HG02970 (cell line): ENCODE results near the gene PRTG.
"Not testable (repeated sequence)": the region's sequence is repeated elsewhere in the genome, so short reads cannot be mapped to it uniquely, and the experiment has no call there.

Experiments
- ATAC-seq: cut with Tn5 transposase; IDR thresholded peaks from one replicate; pipeline ENCODE4 v1.9.1; 2021; ENCODE audit warnings: mild to moderate bottlenecking, moderate library complexity, moderate number of reproducible peaks; ENCODE audit not compliant: unreplicated experiment, low FRiP score

Gene PRTG

DNA sequence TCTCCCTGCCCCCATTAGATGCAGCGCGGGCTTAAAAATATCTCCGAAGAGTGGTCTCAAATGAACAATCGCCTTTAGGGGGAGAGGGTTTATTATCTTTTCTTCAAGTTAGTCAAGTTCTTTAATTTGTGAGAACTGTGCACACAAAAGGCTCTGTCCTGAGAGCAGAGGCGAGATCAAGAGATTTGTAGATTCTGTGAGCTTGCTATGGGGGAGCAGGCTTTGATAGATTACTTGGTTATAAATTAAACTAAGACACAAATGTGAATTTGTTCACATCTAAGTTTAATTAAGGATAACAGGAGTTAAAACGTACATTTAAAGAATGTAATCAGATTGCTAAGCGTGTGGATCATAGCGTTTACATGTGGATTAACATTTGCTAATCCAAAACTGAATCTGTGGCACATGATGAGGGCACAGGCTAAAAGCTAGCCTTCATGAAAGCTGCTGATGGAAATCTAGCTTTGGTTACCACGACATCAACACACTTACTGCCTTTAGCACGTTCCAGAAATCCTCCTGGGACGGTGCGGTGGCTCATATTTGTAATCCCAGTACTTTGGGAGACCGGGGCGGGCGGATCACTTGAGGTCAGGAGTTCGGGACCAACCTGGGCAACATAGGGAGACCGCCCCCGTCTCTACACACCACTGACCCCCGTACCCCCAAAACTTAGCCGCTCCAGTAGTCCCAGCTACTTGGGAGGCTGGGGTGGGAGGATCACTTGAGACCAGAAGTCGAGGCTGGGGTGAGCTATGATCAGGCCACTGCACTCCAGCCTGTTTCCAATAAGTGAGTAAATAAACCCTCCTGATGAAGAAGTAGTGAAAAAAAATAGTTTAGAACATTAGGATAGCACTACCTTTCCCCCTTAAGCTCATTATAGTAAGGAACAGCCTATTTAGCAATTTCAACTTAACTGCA lies 1.0 kb upstream of the PRTG start:
- no peak for ATAC-seq

DNA sequence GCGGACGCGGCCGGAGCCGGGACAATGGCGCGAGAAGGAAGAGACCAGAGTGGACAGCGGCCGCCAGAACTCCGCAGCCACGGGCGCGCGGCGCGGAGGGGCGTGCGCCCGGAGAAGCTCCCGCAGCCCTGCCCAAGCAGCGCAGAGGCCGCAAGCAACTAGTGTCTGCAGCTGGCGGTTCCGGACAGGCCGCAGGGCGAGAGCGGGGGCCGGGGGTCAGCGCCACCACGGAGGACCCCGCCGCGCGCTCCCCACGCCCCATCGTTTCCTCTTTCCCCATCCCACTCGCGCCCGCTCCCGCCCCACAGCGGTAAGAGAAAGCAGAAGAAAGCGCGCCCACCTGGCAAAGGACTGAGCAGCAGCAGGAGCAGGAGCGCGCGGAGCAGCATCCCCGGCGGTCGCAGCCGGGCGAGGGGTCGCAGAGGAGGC lies 440 bp downstream of the PRTG start:
- no peak for ATAC-seq

DNA sequence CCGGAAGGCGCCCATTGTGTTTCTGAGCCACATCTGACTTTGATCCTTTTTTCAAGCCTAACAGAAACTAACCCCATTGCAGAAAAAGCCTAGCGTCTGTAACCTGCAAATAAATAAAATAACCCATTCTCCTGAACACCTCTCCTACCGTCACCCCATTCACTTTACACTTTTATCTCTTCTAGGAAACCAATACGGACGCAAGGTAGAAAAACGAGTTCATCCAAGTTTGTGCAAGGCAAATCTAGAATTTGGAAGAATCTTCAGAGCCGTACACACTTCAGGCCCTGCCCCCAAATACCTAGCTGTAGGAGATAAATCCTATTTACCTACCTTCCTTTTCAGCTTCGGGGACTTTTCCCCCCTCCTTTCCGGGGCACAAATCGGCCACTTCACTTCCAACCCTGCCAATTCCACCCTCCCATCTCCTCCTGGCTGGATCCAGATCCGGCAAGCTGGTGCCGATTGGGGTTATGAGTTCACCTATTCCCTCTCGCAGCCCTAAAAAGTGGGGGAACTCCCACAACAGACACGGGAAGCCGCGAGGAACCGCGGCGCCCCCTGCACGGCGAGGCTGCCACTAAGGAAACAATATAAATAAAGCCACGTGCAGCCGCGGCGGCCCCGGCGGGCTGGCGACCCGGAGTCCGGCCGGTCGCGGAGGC lies 987 bp downstream of the PRTG start:
- ATAC-seq = no peak

DNA sequence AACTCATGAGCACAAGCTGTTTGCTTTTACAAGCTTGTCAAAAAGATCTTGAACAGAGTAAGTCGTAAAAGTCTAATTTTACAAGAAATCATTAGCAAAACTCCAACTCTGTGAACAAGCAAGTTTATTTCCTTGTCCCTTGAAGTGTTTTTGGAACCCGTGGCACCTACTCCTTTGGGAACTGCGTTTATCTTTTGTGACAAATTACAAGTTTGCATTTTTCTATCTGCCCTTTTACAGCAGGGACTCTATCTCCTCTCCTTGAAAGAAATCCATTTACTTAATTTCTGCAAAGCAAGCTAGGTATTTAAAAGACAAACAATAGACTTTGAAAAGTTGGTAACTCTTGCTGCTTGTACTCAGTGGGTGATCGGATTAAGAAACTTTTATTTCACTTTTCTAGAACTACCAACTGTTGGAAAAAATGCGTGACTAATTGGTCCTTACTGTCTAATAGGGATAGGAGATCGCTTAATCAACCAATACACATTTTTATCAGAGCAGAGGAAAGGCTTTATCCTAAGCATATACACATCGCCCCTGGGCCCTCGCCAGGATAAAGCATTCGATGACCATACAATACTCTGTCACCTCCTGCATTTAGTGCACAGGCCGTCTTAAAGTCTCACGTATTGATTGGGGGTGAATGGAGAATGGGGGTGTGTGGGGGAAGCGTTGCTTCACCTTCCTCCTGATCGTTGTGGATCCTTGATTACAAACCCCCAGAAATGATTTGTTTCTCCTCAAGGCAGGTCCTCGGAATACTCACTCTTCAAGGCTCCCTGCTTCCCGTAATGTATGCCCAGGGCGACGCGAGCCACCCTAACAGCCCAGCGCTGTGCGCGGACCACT lies 1.7 kb downstream of the PRTG start:
- no peak for ATAC-seq

DNA sequence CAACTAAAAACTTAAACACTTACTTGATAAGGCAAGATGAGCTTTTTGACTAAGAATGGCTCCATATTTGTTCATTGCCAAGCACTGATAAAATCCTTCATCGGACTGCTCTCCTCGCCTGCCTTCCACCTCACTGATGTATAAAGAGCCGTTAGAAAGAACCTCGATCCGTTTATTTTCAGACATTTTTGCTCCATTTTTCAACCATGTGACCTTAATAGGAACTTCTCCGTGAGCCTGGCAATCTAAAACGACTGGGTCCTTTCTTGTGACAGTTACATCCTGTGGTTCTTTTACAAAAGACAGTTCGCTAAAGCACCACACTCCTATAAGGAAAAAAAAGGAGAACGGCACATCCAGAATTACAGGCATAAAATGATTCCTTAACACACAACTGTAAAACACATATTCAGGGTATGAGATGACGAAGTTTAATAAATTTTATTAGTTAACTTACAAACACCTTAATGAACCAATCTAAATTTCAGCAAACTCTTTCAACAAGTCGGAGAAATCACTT lies 2.5 kb downstream of the PRTG start:
- ATAC-seq = no peak

DNA sequence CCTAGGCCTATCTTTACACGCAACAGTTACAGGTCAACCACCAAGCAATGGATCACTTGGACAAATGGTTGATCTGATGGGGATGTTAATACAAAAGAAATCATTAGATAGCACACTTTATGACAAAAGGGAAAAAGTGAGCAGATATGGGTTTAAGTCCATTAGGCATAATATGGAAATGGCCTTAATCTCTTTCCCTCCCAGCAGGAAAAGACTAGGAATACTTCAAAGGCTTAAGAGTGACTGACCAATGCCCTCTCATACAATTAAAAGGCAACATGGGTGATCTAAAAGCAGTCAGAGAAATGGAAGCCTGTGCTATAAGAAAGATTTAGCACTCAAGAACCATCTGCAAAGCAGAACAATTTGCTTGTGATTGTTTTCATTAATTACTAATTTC lies 3.3 kb downstream of the PRTG start:
- no peak for ATAC-seq

DNA sequence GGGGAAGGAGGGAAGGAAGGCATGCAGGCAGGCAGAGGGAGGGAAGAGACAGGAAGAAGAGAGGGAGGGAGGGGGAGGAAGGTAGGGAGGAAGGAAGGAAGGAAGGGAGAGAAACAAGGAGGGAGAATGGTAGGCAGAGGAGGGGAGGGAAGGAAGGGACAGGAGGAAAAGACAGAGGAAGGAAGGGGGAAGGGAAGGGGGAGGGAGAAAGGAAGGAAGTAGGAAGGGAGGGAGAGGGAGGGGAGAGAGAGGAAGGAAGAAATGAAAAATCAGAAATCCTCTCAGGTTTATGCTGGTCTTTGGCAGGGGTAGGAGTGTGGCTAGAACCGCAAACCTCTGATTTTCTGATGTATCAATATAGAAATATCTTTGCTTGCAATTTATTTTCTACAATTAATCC lies 4.2 kb downstream of the PRTG start:
- ATAC-seq = no peak

DNA sequence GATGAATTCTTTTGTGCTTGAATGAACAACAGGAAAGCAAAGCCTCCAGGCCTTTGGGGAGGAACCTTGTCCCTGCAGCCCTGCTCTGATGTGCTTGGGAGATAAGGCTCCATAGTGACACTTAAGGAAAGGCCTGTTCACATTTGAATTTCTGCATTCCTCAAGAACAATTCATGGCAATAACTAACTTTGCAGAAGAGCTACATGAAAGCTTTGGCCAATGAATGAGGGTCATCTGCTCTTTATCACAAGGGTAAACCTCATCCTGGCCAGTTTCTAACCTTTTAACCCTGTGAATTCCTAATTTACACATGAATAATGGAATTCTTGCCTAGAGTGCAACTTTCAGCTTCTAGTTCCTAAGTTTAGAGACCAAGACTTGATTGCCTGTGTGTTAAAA lies 5.6 kb downstream of the PRTG start:
- no peak for ATAC-seq

DNA sequence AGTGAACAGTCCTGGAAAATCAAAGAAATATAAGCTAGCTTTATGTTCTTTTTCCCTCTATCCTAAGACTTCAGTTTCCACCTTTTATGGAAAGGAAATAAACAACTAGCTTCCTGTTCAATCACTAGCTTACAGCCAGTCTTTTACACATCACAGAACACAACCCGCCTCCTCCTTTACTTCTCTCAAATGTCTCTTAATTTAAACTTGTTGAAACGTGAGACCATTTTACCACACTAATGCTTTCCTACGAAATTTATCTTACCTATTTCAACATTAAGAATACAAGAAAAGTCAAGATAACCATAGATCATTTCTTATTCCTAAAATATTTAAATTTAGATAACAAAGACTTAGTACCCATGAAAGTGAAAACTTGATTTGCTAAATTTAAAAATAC lies 6.2 kb downstream of the PRTG start:
- no peak for ATAC-seq

DNA sequence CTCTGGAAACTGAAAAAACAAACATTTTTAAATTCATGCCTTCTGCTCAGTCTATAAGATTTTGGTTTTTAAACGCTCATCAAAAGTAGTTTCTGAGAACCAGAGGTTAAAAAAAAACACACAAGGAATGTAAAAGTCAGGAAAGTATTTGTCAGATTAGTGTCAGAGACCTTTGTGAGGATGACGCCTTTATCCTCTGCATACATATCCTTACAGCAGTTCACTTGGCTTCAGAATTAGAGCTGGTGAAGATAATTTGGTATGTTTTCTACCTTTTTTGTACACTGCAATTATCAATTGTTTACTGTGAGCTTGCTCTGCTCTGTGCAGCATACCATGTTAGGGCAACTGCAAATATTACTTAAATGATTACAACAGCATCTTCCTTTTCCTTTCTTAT lies 8.3 kb downstream of the PRTG start:
- no peak for ATAC-seq

DNA sequence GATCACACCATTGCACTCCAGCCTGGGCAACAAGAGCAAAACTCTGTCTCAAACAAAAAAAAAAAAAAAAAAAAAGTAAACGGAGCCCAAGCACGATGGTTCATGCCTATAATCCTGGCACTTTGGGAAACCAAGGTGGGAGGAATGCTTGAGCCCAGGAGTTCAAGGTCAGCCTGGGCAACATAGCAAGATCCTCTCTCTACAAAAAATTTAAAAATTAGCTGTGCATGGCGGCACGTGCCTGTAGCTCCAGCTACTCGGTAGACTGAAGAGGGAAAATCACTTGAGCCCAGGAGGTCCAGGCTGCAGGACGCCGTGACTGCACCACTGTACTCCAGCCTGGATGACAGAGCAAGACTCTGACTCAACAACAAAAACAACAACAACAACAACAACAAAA lies 9.5 kb downstream of the PRTG start:
- ATAC-seq = not testable (repeated sequence)

DNA sequence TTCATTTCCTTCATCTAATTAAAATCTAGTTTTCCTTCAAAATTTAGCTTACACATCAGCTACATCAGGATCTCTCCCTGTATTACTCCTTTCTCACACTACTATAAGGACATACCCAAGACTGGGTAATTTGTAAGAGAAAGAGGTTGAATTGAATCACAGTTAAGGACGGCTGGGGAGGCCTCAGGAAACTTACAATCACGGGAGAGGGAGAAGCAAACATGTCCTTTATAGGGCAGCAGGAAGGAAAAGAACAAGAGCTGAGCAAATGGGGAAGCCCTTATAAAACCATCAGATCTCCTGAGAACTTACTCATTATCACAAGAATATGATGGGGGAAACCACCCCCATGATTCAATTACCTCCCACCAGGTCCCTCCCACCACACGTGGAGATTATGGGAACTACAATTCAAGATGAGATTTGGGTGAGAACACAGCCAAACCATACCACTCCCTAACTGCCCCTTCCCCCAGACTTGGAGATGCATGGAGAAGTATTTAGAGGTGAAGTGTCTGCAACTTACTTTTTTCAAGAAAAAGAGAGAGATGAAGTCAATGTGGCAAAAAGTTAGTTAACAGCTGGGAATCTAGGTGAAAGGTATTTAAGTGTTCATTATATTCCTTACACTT lies 21.3 kb downstream of the PRTG start:
- ATAC-seq = no peak

DNA sequence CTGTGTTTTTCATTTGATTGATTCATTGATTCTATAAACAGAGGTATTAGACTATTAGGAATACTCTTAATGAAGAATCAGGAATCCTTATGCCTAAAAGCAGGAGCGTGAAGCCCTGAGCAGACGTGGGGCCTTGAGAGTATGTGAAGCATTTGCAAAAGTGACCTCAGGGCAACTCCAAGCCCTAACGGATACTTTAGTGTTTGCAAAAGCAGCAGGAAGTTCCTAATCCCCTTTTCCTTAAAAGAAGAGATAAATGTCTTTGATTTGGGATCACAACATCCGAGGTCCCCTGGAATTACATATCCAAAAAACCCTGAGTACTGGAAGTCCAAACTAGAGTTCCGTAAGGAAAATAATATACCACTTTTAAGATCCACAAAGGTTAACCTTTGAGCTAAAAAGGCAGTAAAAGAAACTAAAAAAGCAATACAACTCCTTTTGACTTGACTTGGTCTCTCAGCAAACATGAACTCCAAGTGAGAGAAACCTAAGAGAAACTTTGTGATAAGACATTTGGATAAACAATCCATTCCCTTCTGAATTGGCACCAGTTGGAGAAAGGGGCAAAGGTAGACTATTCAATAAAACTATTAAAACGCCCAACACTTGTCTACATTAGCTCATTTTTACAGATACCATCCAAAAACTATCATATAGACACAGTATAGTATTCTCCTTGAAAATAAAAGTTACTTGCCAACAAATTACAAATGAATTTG lies 27.4 kb downstream of the PRTG start:
- no peak for ATAC-seq

DNA sequence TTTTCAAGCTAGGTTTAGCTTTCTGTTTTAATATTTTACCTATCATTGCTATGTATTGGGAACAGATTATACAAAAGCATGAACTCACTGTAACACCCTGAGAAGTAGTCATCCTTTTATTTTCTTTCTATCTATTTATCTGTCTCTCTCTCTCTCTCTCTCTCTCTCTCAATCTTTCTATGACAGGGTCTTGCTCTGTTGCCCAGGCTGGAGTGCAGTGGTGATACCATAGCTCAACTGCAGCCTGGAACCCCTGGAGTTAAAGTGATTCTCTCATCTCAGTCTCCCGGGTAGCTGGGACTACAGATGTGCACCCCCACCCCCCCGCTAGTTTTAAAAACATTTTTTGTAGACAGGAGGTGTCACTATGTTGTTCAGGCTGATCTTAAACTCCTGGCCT lies 28.9 kb downstream of the PRTG start:
- no peak for ATAC-seq

DNA sequence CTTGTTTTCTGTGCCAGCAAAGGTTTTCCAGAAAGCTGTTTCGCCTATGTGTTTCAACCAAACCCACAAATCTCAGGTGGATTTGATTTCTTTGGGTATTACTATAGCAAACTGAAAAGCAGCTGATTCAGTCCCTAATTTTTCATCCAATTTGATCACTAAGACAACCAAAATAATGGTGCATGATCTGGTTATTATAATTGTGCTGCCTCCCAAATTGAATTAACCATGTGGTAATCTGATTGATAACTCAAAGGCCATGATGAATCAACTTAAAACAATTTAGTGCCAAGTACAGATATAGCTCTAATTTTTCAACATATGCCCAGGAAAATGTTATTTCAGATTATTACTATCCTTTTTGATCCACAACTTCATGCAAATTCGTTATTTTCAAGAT lies 30.6 kb downstream of the PRTG start:
- ATAC-seq = no peak

DNA sequence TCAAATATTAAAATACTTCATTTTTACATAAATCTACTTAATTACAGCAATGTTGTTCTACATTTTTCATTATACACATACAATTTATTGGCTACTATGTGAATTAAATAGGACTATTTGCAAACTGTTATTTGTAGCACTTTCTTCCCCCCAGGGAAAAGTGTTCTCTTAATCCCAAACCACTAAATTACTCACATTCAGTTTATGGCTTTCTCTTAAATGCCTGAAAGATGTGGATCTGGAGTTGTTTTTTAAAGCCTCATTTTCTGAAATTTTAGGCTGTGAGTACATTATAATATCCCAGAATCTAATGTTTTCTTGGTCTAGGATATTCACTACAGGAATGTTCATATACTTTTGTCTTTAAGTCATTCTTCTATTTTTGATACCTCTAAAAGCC lies 32.7 kb downstream of the PRTG start:
- no peak for ATAC-seq

DNA sequence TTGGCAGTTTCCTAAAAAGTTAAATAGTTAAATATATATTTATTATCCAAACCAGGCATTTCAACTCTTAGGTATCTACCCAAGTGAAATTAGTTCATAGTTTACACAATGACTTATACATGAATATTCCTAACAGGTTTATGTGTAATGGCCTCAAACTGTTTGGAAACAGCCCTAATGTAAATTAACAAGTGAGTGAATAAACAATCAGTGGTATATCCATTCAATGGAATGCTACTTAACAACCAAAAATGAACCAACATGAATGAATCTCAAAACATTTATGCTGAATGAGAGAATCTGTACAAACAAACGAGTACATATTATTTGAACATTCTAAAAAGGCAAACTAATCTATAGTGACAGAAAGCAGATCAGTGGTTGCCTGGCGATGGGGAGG lies 33.5 kb downstream of the PRTG start:
- ATAC-seq = no peak

DNA sequence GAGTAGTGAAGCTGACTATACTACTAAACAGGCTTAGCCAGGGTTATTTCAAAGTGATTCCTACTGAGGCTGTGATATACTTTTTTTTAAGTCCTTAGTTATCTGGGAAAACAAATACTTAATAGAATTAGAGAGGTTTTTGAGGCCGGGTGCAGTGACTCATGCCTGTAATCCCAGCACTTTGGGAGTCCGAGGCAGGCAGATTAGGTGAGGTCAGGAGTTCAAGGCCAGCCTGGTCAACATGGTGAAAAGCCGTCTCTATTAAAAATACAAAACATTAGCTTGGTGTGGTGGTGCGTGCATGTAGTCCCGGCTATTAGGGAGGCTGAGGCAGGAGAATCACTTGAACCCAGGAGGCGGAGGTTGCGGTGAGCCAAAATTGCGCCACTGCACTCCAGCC lies 34.2 kb downstream of the PRTG start:
- no peak for ATAC-seq

DNA sequence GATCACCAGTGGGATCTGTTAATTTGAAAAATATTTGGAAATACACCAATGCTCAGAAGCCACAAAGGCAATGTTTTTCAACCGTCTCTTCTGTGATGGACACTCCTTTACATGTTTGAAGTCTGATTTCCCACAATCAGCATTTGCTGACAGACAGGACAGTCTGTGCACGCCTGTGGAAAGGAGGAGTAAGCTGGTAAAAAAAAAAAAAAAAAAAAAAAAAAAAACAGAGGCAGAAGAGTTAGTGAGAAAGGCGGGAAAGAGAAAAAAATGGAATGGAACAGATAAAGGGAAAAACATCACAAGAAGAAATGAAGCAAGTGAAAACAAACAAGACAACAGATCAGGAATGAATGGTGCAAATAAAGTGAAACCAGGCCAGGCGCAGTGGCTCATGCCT lies 35.0 kb downstream of the PRTG start:
- ATAC-seq = no peak

DNA sequence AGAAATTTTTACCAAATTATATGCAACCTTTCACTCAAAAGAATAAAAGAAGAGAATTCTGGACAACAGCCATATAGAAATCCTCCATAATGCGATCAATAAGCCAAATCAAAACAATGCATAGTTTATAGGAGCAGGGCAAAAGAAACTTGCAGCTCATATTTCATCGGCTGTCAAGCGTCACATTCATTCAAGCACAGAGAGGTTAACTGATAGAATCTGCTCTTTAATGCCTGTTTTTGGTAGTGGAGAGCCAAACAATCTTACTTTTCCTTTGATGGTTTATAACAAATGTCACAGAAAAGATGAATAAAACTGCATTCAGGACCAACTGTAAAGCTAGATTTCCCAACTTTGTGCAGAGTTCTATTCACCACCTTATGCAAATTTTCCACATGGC lies 35.4 kb downstream of the PRTG start:
- no peak for ATAC-seq
